ENCODE measurements around the gene GRK2.

- TF ChIP-seq CTCF (IDR thresholded peaks at IDR 0.05) (no peak), POLR2A (IDR thresholded peaks at IDR 0.05) (no peak)
Measured at GRCh38 chr11:67268962-67269268, 2.6 kb downstream of the GRK2 start.

Data from heart left ventricle (tissue), 13 donors.